HepG2 (cell line): Measurements from ENCODE around the gene TAF1C. TPM values are rescaled to one million over a fixed set of nuclear protein-coding genes. Genes with fewer than 3 reads are reported as not detected.

Experiments
- CCAR2 ChIP-seq: fragments of 200-400 bp; formaldehyde crosslinking; optimal IDR thresholded peaks from 2 replicates; pipeline ENCODE3; 2018; ENCODE audit warnings: low read depth, mild to moderate bottlenecking, low read length, moderate library complexity
- HNF4A ChIP-seq: sonication (generic); formaldehyde crosslinking; IDR thresholded peaks from 2 replicates; pipeline ENCODE4 v1.4.0; 2020; ENCODE audit warnings: missing genetic modification reagents
- HNRNPL ChIP-seq: fragments of 200-400 bp; formaldehyde crosslinking; IDR thresholded peaks from 2 replicates; pipeline ENCODE4 v1.6.1; 2017; ENCODE audit warnings: mild to moderate bottlenecking, low read depth, low read length
- NR2F1 ChIP-seq, 2 experiments: fragments of 450-650 bp in 1 of 2; formaldehyde crosslinking in 1 of 2; IDR thresholded peaks; 2 replicates each; pipeline versions ENCODE4 v1.5.0 to v1.6.1; 2016 to 2020; ENCODE audit warnings: mild to moderate bottlenecking in 1 of 2, missing compliant biosample characterization in 1 of 2, missing genetic modification reagents in 1 of 2, moderate library complexity in 1 of 2
- NR2F2 ChIP-seq: IDR thresholded peaks from 2 replicates; pipeline ENCODE4 v1.6.1; 2012; ENCODE audit warnings: low read depth, inconsistent platforms, borderline replicate concordance
- TCF7L2 ChIP-seq: IDR thresholded peaks from 2 replicates; pipeline ENCODE4 v1.6.1; 2011; ENCODE audit warnings: mild to moderate bottlenecking, low read depth, low read length, moderate library complexity
- ZBTB7B ChIP-seq: sonication (generic); formaldehyde crosslinking; IDR thresholded peaks from 2 replicates; pipeline ENCODE4 v1.4.0; 2020; ENCODE audit warnings: missing genetic modification reagents
- ZFP37 ChIP-seq: sonication (generic); formaldehyde crosslinking; IDR thresholded peaks from 2 replicates; pipeline ENCODE4 v1.4.0; 2020; ENCODE audit warnings: missing genetic modification reagents, borderline replicate concordance
- ZNF557 ChIP-seq: sonication (generic); formaldehyde crosslinking; IDR thresholded peaks from 2 replicates; pipeline ENCODE4 v1.4.0; 2020; ENCODE audit warnings: missing genetic modification reagents
- ZNF724P ChIP-seq: sonication (generic); formaldehyde crosslinking; IDR thresholded peaks from 2 replicates; pipeline ENCODE4 v1.8.0; 2022; ENCODE audit warnings: missing genetic modification reagents, borderline replicate concordance
- ZNF83 ChIP-seq: sonication (generic); formaldehyde crosslinking; IDR thresholded peaks from 2 replicates; pipeline ENCODE4 v1.4.0; 2020; ENCODE audit warnings: missing genetic modification reagents, mild to moderate bottlenecking, borderline replicate concordance
- polyA plus RNA-seq, 8 experiments: library from polyadenylated mRNA; depleted of rRNA in 3 of 8; stranded (reverse) in 7 of 8; unstranded in 1 of 8; fragments of >200 nt; fragmentation: Illumina TruSeq in 4 of 8; extraction: Trizol in 4 of 8; gene quantifications; 2 replicates each; pipeline versions ENCODE4 v1.2.1 to v1.2.3, GENCODE V29; 2011 to 2016; ENCODE audit warnings: low read depth in 4 of 8, missing spikeins in 1 of 8, mixed read lengths in 1 of 8; ENCODE audit not compliant: insufficient read depth in 1 of 8
- total RNA-seq, 5 experiments: library from RNA; depleted of rRNA; stranded (reverse); fragments of >200 nt; fragmentation: Illumina TruSeq; extraction: Trizol; gene quantifications; 2 replicates each; pipeline ENCODE4 v1.2.3, GENCODE V29; 2016; ENCODE audit warnings: low read depth in 1 of 5
- TF ChIP-seq, protein P1 (sequence below): sonication (generic); formaldehyde crosslinking; IDR thresholded peaks from 2 replicates; pipeline ENCODE4 v1.5.0; 2020; ENCODE audit warnings: mild to moderate bottlenecking, missing genetic modification reagents
- TF ChIP-seq, protein P2 (sequence below): sonication (generic); formaldehyde crosslinking; IDR thresholded peaks from 2 replicates; pipeline ENCODE4 v1.8.1; 2022; ENCODE audit warnings: low read depth, mild to moderate bottlenecking, missing genetic modification reagents
- TF ChIP-seq, protein P3 (sequence below): sonication (generic); formaldehyde crosslinking; IDR thresholded peaks from 2 replicates; pipeline ENCODE4 v1.4.0; 2020; ENCODE audit warnings: missing genetic modification reagents, borderline replicate concordance

TAF1C gene
- total and polyA plus RNA-seq, 2 of the 13 experiments (the other 11 are each of a cell fraction or from before 2014, with no cell fraction given): 15.6 to 20.8 TPM

DNA sequence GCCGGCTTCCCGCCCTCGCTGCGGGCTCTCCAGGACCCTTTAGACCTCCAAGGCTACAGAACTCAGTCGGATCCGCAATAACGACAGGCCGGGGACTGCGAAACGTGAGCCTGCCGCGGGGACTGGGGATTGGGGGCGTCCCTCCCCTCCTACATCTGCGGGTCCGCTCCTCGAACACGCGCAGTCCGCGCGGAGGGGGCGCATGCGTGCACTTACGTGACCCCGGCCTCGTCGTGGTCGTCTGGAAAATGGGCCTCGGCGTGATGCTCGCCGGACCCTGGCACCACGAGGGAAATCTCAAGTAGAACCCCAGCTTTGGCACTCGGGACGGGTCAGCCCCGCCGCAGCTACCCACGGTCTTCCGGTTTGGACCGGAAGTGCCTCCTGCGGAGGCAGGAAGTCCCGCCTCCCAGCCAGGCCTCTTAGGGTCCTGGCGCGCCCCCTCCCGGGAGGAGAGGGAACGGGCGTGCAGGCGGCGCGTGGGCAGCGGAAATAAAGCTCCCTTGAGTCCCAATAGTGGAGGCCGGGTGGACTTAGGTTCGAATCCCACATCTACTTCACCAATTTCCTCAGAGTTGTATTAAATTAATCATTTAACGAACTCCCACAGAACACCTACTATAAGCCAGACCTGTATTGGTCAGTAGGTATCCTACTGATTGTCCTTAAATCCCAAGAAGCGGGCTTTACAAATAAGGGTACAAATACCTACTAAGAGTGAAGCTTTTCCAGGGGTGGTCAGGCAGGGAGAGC is at the start of gene TAF1C (continued):
- TF ChIP-seq, protein P1, sequence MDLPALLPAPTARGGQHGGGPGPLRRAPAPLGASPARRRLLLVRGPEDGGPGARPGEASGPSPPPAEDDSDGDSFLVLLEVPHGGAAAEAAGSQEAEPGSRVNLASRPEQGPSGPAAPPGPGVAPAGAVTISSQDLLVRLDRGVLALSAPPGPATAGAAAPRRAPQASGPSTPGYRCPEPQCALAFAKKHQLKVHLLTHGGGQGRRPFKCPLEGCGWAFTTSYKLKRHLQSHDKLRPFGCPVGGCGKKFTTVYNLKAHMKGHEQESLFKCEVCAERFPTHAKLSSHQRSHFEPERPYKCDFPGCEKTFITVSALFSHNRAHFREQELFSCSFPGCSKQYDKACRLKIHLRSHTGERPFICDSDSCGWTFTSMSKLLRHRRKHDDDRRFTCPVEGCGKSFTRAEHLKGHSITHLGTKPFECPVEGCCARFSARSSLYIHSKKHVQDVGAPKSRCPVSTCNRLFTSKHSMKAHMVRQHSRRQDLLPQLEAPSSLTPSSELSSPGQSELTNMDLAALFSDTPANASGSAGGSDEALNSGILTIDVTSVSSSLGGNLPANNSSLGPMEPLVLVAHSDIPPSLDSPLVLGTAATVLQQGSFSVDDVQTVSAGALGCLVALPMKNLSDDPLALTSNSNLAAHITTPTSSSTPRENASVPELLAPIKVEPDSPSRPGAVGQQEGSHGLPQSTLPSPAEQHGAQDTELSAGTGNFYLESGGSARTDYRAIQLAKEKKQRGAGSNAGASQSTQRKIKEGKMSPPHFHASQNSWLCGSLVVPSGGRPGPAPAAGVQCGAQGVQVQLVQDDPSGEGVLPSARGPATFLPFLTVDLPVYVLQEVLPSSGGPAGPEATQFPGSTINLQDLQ (CRISPR knock-in tag): peak; percentile 80; the same call in 1 of the 2 replicates
- TF ChIP-seq ZNF724P (CRISPR knock-in tag) (0 out of 2 replicates have a peak, but pooled peaks have one; percentile 69), ZNF83 (CRISPR knock-in tag) (0 out of 2 replicates have a peak, but pooled peaks have one; percentile 33), HNRNPL (peak; percentile 69; the same call in 1 of the 2 replicates), TCF7L2 (no peak), NR2F2 (no peak), ZBTB7B (CRISPR knock-in tag) (peak; percentile 80), ZNF557 (CRISPR knock-in tag) (no peak), CCAR2 (no peak), NR2F1 (CRISPR knock-in tag; IDR thresholded peaks at IDR 0.05) (no peak), ZFP37 (CRISPR knock-in tag) (no peak), HNF4A (CRISPR knock-in tag) (peak; percentile 73)
- TF ChIP-seq, protein P2, sequence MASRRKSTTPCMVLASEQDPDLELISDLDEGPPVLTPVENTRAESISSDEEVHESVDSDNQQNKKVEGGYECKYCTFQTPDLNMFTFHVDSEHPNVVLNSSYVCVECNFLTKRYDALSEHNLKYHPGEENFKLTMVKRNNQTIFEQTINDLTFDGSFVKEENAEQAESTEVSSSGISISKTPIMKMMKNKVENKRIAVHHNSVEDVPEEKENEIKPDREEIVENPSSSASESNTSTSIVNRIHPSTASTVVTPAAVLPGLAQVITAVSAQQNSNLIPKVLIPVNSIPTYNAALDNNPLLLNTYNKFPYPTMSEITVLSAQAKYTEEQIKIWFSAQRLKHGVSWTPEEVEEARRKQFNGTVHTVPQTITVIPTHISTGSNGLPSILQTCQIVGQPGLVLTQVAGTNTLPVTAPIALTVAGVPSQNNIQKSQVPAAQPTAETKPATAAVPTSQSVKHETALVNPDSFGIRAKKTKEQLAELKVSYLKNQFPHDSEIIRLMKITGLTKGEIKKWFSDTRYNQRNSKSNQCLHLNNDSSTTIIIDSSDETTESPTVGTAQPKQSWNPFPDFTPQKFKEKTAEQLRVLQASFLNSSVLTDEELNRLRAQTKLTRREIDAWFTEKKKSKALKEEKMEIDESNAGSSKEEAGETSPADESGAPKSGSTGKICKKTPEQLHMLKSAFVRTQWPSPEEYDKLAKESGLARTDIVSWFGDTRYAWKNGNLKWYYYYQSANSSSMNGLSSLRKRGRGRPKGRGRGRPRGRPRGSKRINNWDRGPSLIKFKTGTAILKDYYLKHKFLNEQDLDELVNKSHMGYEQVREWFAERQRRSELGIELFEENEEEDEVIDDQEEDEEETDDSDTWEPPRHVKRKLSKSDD: no peak
- TF ChIP-seq, protein P3, sequence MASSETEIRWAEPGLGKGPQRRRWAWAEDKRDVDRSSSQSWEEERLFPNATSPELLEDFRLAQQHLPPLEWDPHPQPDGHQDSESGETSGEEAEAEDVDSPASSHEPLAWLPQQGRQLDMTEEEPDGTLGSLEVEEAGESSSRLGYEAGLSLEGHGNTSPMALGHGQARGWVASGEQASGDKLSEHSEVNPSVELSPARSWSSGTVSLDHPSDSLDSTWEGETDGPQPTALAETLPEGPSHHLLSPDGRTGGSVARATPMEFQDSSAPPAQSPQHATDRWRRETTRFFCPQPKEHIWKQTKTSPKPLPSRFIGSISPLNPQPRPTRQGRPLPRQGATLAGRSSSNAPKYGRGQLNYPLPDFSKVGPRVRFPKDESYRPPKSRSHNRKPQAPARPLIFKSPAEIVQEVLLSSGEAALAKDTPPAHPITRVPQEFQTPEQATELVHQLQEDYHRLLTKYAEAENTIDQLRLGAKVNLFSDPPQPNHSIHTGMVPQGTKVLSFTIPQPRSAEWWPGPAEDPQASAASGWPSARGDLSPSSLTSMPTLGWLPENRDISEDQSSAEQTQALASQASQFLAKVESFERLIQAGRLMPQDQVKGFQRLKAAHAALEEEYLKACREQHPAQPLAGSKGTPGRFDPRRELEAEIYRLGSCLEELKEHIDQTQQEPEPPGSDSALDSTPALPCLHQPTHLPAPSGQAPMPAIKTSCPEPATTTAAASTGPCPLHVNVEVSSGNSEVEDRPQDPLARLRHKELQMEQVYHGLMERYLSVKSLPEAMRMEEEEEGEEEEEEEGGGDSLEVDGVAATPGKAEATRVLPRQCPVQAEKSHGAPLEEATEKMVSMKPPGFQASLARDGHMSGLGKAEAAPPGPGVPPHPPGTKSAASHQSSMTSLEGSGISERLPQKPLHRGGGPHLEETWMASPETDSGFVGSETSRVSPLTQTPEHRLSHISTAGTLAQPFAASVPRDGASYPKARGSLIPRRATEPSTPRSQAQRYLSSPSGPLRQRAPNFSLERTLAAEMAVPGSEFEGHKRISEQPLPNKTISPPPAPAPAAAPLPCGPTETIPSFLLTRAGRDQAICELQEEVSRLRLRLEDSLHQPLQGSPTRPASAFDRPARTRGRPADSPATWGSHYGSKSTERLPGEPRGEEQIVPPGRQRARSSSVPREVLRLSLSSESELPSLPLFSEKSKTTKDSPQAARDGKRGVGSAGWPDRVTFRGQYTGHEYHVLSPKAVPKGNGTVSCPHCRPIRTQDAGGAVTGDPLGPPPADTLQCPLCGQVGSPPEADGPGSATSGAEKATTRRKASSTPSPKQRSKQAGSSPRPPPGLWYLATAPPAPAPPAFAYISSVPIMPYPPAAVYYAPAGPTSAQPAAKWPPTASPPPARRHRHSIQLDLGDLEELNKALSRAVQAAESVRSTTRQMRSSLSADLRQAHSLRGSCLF (CRISPR knock-in tag): 0 out of 2 replicates have a peak, but pooled peaks have one; percentile 18
